ENCODE data around the gene TMEM129. TPM values are rescaled to one million over a fixed set of nuclear protein-coding genes. Genes with fewer than 3 reads are reported as not detected.

Gene TMEM129
- total and polyA plus RNA-seq, 10 of the 15 experiments (the other 5 are each of a cell fraction or from before 2014, with no cell fraction given), result 0.19 to 24.9 (median 13.2) TPM

DNA sequence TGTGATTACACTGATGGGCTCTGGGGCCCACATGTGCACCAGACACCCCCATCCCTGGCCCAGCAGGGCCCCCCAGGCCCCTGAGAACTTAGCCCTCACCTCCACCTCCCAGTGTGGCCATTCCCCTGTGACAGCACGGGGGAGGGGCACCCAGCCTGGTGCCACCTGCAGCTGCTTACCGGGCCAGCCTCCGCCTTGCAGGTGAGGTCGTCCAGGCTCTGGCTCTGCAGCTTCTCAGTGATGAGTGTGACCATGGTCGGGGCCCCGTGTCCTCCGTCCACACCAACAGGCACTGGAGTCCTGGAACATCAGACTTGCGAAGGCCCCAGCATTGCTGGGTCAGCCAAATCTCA lies 52.7 kb downstream of the TMEM129 start:
- Histone ChIP-seq H3K36me3 (ENCODE audit: control insufficient read depth in 2 of 2, insufficient read depth in 2 of 2, low read length in 1 of 2) (no peaks in the 10 kb centered on the region), H3K27me3 (replicated peaks in 1 of 2; ENCODE audit: control insufficient read depth in 2 of 2, insufficient read depth in 2 of 2, low read length in 1 of 2) (no peaks in the 10 kb centered on the region), H3K4me1 (ENCODE audit: control insufficient read depth, insufficient read depth, low read length) (no peaks in the 10 kb centered on the region), H3K9ac (ENCODE audit: control insufficient read depth, insufficient read depth, low read length) (no peak overlapping the region), H3K79me2 (ENCODE audit: control insufficient read depth, insufficient read depth, low read length) (no peaks in the 10 kb centered on the region), H3K27ac (ENCODE audit: control insufficient read depth, insufficient read depth) (no peak overlapping the region), H4K20me1 (ENCODE audit: control insufficient read depth, insufficient read depth) (no peaks in the 10 kb centered on the region), H3K4me3 (no peak overlapping the region), H2AFZ (ENCODE audit: control insufficient read depth, low read depth, low read length) (no peak overlapping the region), H3K4me2 (ENCODE audit: control insufficient read depth, insufficient read depth) (no peak overlapping the region), H3K9me3 (replicated peaks; ENCODE audit: control insufficient read depth, insufficient read depth, low read length) (no peaks in the 10 kb centered on the region)
- 67% methylated on average over 8 of the region's 8 CpGs for WGBS (ENCODE audit: insufficient coverage, insufficient replicate concordance, low lambda C conversion rate, missing lambda C conversion rate)
- DNase-seq (ENCODE audit: low read depth, low spot score) (no peak), FAIRE-seq (no peak), ATAC-seq (no peak)
- POLR2A ChIA-PET, result no interaction called here
- TF ChIP-seq, protein P1, sequence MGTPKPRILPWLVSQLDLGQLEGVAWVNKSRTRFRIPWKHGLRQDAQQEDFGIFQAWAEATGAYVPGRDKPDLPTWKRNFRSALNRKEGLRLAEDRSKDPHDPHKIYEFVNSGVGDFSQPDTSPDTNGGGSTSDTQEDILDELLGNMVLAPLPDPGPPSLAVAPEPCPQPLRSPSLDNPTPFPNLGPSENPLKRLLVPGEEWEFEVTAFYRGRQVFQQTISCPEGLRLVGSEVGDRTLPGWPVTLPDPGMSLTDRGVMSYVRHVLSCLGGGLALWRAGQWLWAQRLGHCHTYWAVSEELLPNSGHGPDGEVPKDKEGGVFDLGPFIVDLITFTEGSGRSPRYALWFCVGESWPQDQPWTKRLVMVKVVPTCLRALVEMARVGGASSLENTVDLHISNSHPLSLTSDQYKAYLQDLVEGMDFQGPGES (IDR thresholded peaks at IDR 0.05), result no peak
- TF ChIP-seq YY1 (IDR thresholded peaks at IDR 0.05; ENCODE audit: low read depth, low read length) (no peak), SPI1 (IDR thresholded peaks at IDR 0.05; ENCODE audit: borderline replicate concordance, insufficient read depth, low read depth, low read length) (no peak), GATAD2B (conservative IDR thresholded peaks at IDR 0.05; ENCODE audit: low read depth) (no peak)
- TF ChIP-seq, protein P2, sequence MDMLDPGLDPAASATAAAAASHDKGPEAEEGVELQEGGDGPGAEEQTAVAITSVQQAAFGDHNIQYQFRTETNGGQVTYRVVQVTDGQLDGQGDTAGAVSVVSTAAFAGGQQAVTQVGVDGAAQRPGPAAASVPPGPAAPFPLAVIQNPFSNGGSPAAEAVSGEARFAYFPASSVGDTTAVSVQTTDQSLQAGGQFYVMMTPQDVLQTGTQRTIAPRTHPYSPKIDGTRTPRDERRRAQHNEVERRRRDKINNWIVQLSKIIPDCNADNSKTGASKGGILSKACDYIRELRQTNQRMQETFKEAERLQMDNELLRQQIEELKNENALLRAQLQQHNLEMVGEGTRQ (IDR thresholded peaks at IDR 0.05; ENCODE audit: borderline replicate concordance, low read depth, low read length), result no peak
- TF ChIP-seq, protein P3, sequence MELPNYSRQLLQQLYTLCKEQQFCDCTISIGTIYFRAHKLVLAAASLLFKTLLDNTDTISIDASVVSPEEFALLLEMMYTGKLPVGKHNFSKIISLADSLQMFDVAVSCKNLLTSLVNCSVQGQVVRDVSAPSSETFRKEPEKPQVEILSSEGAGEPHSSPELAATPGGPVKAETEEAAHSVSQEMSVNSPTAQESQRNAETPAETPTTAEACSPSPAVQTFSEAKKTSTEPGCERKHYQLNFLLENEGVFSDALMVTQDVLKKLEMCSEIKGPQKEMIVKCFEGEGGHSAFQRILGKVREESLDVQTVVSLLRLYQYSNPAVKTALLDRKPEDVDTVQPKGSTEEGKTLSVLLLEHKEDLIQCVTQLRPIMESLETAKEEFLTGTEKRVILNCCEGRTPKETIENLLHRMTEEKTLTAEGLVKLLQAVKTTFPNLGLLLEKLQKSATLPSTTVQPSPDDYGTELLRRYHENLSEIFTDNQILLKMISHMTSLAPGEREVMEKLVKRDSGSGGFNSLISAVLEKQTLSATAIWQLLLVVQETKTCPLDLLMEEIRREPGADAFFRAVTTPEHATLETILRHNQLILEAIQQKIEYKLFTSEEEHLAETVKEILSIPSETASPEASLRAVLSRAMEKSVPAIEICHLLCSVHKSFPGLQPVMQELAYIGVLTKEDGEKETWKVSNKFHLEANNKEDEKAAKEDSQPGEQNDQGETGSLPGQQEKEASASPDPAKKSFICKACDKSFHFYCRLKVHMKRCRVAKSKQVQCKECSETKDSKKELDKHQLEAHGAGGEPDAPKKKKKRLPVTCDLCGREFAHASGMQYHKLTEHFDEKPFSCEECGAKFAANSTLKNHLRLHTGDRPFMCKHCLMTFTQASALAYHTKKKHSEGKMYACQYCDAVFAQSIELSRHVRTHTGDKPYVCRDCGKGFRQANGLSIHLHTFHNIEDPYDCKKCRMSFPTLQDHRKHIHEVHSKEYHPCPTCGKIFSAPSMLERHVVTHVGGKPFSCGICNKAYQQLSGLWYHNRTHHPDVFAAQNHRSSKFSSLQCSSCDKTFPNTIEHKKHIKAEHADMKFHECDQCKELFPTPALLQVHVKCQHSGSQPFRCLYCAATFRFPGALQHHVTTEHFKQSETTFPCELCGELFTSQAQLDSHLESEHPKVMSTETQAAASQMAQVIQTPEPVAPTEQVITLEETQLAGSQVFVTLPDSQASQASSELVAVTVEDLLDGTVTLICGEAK (IDR thresholded peaks at IDR 0.05; ENCODE audit: borderline replicate concordance), result no peak
- TF ChIP-seq, protein P4, sequence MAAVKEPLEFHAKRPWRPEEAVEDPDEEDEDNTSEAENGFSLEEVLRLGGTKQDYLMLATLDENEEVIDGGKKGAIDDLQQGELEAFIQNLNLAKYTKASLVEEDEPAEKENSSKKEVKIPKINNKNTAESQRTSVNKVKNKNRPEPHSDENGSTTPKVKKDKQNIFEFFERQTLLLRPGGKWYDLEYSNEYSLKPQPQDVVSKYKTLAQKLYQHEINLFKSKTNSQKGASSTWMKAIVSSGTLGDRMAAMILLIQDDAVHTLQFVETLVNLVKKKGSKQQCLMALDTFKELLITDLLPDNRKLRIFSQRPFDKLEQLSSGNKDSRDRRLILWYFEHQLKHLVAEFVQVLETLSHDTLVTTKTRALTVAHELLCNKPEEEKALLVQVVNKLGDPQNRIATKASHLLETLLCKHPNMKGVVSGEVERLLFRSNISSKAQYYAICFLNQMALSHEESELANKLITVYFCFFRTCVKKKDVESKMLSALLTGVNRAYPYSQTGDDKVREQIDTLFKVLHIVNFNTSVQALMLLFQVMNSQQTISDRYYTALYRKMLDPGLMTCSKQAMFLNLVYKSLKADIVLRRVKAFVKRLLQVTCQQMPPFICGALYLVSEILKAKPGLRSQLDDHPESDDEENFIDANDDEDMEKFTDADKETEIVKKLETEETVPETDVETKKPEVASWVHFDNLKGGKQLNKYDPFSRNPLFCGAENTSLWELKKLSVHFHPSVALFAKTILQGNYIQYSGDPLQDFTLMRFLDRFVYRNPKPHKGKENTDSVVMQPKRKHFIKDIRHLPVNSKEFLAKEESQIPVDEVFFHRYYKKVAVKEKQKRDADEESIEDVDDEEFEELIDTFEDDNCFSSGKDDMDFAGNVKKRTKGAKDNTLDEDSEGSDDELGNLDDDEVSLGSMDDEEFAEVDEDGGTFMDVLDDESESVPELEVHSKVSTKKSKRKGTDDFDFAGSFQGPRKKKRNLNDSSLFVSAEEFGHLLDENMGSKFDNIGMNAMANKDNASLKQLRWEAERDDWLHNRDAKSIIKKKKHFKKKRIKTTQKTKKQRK (IDR thresholded peaks at IDR 0.05; ENCODE audit: low read depth, low read length), result no peak
- SMC1A ChIA-PET (ENCODE audit: uncharacterized antibody, unreplicated experiment), result no interaction called here
- intact Hi-C loops (cut with micrococcal nuclease; ENCODE audit: unreplicated experiment), result no loop called here
- in situ Hi-C loops (cut with MboI), result no loop called here
- RAD21 ChIA-PET (ENCODE audit: unreplicated experiment), result no interaction called here
- no TSS peak for BruUV-seq (replicated peaks)
- CTCF ChIA-PET, result no interaction called here

Data from GM12878 (cell line).